ENCODE data around the gene SLC15A4.
A peak's percentile ranks its signal among the peaks of the same experiment; 100 is the strongest.

SLC15A4 gene

DNA sequence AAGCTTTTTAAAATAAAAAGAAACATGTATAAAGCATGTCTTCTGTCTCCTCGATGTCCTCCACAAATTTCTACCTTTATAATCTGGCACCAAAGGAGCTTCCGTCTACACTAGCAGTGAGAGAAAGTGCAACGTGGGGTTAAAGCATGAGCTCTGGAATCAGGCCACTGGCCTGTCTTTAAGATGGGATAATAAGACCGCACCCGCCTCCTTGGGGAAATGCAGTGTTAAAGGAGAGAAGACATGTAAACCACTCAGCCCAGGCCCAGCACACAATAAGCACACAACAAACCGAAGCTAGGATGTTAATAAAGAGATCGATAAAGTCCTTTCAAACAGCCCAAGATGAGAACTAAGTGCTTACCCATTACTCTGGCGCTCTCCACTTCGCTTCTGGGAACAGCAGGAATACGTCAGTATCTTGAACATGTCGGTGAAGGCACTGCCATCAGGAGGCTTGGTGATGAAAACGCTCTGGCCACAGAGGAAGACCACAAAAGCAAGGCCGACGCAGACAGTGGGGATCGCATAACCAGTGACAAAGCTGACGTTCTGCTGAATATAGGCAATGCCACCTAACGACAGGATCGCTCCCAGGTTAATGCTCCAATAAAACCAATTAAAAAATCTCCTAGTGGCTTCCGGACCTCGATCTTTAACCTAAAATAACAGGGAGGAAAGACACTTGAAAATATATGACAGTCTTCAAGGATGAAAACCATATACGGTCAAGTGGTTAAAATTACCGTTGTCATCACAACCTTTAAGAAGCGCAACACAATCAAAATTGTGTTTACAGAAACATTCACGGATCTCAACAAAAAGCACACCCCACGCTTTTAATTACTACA, 9.1 kb downstream of the SLC15A4 start:
- POLR2A ChIA-PET: no interaction called here
- no peak for TF ChIP-seq CTCF (IDR thresholded peaks at IDR 0.05; ENCODE audit: control extremely low read depth, extremely low read depth, low read depth, missing control alignments)
- DNase-seq (ENCODE audit: extremely low spot score): no peak
- CTCF ChIA-PET: interaction anchor here (1.1 to 1.8 kb wide), 2 partner anchors 18 to 21 kb away, joined by 3 to 9 read pairs; no protein-coding TSS in a partner anchor

DNA sequence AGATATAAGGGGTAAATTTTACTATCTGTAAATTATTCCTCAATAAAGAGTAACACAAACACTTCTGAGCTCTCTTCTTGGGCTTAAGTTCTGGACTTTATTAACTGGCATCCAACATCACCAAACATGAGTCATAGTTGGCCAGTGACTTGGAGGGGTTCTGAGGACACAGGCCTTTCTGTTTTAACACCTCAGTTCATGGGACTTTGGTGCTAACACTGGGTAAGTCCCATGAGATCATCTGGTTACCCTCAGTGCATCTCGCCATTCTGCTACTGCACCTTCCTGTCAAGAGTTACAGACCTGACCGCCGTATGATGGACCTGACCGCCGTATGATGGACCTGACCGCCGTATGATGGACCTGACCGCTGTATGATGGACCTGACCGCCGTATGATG, 9.9 kb downstream of the SLC15A4 start:
- TF ChIP-seq CTCF (IDR thresholded peaks at IDR 0.05; ENCODE audit: control extremely low read depth, extremely low read depth, low read depth, missing control alignments): no peak
- no peak for DNase-seq (ENCODE audit: extremely low spot score)
- ChIA-PET CTCF (interaction anchor here (1.8 kb wide), 1 partner anchor 17 kb away, joined by 9 read pairs; no protein-coding TSS in a partner anchor), POLR2A (no interaction called here)

- no peak for TF ChIP-seq CTCF (IDR thresholded peaks at IDR 0.05; ENCODE audit: control extremely low read depth, extremely low read depth, low read depth, missing control alignments)
- ChIA-PET CTCF (interaction anchor here (1.8 kb wide), 1 partner anchor 17 kb away, joined by 9 read pairs; no protein-coding TSS in a partner anchor), POLR2A (no interaction called here)
- DNase-seq (ENCODE audit: extremely low spot score): no peak
Observed at GRCh38 chr12:128813392-128813791, 10.4 kb downstream of the SLC15A4 start.

DNA sequence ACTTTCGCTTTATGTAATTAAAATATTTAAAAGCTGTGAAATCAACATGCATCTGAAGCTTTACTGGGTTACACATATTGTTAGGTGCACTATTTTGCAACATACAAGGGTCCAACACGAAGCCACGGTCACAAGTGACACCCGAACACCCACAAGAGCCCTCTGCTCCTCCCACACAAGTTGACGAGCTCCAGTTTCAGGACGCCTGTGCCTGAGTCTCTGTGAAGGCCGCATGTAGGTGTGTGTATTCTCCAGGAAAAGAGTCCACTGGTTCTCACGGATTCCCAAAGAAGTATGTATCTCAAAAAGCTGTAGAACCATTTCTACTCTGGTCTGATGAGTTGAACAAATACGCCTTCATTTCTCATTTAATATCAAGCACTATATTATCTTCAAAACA, 12.0 kb downstream of the SLC15A4 start:
- POLR2A ChIA-PET: interaction anchor here (2.3 to 3.1 kb wide), 2 partner anchors 9 to 18 kb away, joined by 9 to 32 read pairs; no protein-coding TSS in a partner anchor
- DNase-seq (ENCODE audit: extremely low spot score): no peak
- TF ChIP-seq CTCF (IDR thresholded peaks at IDR 0.05; ENCODE audit: control extremely low read depth, extremely low read depth, low read depth, missing control alignments): no peak
- CTCF ChIA-PET: interaction anchor here (1.6 to 4.5 kb wide), 3 partner anchors 9 to 18 kb away, joined by 5 to 71 read pairs (median 34); no protein-coding TSS in a partner anchor

DNA sequence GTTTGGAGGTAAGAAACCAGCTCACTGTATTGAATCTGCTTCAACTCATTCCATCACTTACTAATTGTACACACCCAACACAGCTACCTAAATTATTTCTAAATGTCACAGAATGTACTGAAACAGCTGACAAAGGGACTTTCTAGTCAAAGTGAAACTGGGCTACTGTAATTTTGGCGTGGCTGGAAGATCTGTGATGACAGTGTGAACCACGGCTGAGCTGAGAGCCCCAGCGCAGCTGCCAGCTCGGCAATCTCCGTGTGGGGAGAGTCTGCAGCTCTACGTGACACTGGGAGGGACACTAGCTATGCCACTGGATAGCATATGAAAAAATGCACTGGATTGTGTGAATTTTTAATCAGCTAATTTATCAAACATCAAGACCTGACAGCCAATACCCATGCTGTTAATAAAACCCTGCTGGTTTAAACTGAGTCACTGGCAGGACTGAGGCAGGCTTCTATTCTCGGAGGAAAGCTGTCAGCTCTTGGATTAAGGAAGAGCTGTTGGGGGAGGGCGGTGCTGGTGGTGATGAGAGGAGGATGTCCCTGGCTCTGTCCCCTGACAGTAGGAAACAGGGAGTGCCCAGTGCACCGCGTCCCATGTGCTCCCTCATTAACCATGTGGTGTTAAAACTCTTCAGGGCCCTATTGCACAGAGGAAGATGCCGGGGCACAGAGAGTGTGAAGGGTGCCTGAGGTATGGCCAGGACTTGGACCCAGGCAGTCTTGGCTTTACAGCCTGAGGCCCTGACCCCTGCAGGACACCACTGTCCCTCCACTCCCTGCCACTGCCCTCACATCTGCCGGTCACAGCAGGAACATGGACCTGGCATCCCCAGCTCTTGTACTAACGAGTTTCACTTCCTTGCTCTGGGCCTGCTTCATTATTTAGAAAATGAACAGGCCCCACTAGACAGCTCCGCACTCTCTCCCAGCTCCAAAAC, 13.3 kb downstream of the SLC15A4 start:
- CTCF ChIA-PET: interaction anchor here (0.6 to 4.5 kb wide), 6 partner anchors 9 to 30 kb away, joined by 3 to 71 read pairs (median 6); partner anchors contain the start of gene SLC15A4
- TF ChIP-seq CTCF (IDR thresholded peaks at IDR 0.05; ENCODE audit: control extremely low read depth, extremely low read depth, low read depth, missing control alignments): no peak
- POLR2A ChIA-PET: interaction anchor here (0.9 to 3.1 kb wide), 8 partner anchors 9 to 173 kb away, joined by 3 to 32 read pairs (median 9); partner anchors contain the start of gene SLC15A4
- peak; percentile 65 for DNase-seq (ENCODE audit: extremely low spot score)

DNA sequence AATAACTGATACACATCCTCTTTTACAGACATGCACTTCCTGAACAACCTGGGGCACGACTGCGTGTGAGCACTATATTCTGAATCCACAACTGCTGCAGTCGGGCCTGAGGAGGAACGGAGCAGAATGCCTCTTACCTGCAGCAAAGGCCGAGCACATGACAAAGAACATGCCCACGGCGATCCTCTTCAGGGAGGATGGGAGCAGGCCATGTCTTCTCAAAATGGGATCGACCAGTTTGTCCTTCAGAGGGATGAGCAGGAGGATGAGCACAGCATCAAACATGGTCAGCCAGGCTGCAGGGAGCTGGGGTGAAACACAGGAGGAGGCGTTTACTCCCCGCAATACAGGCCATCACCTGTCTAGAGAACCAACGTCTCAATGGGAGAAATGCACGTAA, 15.1 kb downstream of the SLC15A4 start:
- ChIA-PET CTCF (interaction anchor here (4.5 kb wide), 1 partner anchor 13 kb away, joined by 71 read pairs; no protein-coding TSS in a partner anchor), POLR2A (interaction anchor here (2.7 kb wide), 1 partner anchor 10 kb away, joined by 23 read pairs; no protein-coding TSS in a partner anchor)
- DNase-seq (ENCODE audit: extremely low spot score): no peak
- TF ChIP-seq CTCF (IDR thresholded peaks at IDR 0.05; ENCODE audit: control extremely low read depth, extremely low read depth, low read depth, missing control alignments): no peak
